Measurements from ENCODE around the gene GIT2.
"Not testable (repeated sequence)": the region's sequence is repeated elsewhere in the genome, so short reads cannot be mapped to it uniquely, and the experiment has no call there.

Gene GIT2

GRCh38 chr12:109920261-109920780 is 75.8 kb downstream of the GIT2 start:
- DNase-seq (ENCODE audit: low read depth) = peak; percentile 16

DNA sequence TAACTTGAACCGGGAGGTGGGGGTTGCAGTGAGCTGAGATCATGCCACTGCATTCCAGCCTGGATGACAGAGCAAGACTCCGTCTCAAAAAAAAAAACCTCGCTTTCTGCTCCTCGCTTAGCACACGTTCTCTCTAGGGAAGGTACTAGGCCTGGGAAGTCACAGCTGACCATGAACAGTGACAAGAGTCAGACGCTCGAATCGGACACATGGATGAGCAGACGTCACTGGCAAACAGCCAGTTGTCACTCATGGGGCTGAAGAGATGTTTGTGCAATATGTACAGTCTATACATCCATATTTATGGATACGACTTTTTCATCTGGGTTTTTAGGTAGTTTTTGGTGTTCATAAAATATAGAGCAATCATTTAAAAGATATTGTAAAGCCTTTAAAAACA is 76.7 kb downstream of the GIT2 start:
- DNase-seq (ENCODE audit: low read depth) = no peak

- no peak for DNase-seq (ENCODE audit: low read depth)
Measured at GRCh38 chr12:109916045-109916444, 80.1 kb downstream of the GIT2 start.

DNA sequence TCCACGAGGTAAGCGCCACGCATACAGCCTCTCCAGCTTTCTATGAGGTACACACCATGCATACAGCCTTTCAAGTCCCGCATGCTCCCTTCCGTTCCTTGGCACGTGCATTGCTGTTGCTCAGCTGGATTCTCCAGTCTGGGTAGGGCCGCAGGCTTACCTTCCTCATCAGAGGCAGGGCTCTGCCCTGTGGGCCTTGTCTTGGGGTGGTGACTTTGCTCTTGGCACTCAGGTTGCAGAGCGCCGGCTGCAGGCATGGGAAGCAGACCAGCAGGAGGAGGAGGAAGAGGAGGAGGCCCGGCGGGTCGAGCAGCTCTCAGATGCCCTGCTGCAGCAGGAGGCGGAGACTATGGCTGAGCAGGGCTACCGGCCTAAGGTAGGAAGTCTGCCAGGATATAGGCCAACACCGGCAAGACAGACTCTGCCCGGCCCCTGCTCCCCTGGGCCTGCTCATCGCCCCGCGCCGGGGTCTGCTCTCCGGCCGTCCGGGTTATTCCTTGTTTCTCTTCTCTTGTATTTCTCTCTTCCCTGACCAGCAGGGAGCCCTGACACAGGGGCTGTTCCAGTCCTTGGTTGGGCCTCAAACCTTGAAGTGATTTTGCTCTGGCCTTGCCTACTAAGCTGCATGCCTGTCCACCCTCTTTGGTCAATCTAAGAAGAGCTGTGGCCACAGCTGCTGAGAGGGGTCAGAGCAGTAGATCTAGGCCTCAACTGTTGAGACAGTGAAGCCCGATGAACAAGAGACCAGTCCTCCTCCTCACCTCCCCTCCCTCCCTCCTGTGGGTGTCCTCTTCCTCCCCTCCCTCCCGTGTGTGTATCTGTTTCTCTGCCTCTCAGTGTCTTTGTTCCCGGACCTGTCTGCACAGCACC is 80.8 kb downstream of the GIT2 start:
- no peak for DNase-seq (ENCODE audit: low read depth)

DNA sequence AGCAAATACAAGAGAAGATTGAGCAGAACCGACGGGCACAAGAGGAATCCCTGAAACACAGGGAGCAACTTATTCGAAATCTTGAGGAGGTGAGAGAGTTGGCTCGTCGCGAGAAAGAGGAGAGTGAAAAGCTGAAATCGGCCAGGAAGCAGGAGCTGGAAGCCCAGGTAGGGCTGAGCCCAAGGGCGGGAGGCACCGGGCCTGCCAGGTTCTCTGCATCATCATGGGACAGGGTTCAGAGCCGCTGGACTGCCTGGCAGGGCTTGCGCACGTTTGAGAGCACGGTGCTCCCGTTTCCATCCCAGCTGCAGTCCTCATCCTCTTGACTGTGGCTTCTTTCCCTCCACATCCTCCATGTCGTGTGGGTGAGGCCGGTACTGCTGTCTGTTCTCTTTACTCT is 81.7 kb downstream of the GIT2 start:
- no peak for DNase-seq (ENCODE audit: low read depth)

DNA sequence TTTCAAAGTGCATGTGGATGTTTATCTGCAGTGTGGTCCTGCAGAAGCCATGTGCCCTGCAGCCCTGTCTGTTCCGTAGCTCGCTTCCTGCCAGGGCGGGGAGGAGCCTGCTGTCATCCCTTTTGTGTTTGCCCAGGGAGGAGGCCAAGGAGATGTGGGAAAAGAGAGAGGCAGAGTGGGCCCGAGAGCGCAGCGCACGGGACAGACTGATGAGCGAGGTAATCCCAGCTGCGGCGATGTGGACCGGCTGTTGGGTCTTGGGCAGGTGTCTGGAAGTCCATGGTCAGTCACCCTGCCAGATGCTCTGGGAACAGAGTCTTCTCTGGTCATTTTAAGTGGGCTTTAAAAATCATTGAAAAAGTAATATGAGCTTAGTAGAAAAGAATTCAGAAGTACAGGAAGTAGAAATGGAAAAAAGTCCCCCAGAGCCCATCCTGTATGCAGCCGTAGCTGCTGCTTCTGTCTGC is 83.3 kb downstream of the GIT2 start:
- DNase-seq (ENCODE audit: low read depth) = peak; percentile 42

GRCh38 chr12:109910969-109911348 is 85.2 kb downstream of the GIT2 start:
- peak; percentile 33 for DNase-seq (ENCODE audit: low read depth)

DNA sequence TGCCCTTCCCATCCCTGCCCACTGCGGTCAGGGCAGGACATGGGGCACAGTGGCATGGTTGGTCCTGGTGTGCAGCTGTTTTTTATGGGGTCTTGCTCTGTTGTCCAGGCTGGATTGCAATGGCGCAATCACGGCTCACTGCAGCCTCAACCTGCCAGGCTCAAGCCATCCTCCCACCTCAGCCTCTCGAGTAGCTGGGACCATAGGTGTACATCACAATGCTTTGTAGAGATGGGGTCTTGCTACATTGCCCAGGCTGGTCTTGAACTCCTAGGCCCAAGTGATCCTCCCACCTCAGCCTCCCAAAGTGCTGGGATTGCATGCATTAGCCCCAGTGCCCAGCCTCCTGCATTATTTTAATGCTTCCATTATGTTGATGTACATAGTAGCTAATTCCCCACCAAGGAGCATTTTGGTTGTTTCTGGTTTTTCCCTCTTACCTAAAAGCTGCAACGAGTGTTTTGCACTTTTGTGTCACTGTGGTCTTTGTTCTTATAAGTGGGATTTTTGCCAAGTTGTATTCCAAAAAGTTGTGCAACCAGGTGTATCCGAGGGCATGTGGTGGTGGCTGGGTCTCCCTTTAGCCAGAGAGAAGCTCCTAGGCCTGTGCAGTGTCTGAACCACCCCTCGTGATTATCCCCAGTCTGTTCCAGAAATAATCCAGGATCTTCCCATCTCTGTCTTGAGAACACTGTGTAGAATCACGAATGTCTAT is 85.8 kb downstream of the GIT2 start:
- no peak for DNase-seq (ENCODE audit: low read depth)

GRCh38 chr12:109905301-109905700 is 90.9 kb downstream of the GIT2 start:
- DNase-seq (ENCODE audit: low read depth) = no peak

DNA sequence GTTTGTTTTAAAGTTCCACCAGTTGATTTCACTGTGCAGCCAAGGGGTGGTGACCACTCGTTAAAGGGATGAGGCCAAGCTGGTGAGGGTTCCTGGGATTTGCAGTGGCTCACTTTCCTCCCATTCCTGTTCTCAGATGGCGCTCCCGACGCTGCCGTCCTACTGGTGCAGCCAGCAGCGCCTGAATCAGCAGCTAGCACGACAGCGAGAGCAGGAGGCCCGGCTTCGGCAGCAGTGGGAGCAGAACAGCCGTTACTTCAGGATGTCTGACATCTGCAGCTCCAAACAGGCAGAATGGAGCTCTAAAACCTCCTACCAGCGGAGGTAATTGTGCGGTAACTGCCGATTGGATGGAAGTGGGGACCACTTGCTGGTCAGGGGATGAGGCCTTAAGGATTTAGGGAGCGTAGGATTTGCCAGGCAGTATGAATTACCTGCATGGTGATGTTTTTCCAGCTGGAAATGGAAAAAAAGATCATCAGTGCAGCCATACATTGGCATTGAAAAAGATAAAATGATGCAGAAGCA is 93.2 kb downstream of the GIT2 start:
- DNase-seq (ENCODE audit: low read depth) = no peak

GRCh38 chr12:109900752-109901580 is 95.2 kb downstream of the GIT2 start:
- peak; percentile 22 for DNase-seq (ENCODE audit: low read depth)

- peak; percentile 89 for DNase-seq (ENCODE audit: low read depth)
Measured at GRCh38 chr12:109899783-109900751, 96.1 kb downstream of the GIT2 start, which contains the start of gene TCHP. Gene TCHP (plus strand): TSS chr12:109900274. CDS start chr12:109903027, 2,753 bp downstream.

- not testable (repeated sequence) for DNase-seq (ENCODE audit: low read depth)
Measured at GRCh38 chr12:109899345-109899744, 96.8 kb downstream of the GIT2 start.

DNA sequence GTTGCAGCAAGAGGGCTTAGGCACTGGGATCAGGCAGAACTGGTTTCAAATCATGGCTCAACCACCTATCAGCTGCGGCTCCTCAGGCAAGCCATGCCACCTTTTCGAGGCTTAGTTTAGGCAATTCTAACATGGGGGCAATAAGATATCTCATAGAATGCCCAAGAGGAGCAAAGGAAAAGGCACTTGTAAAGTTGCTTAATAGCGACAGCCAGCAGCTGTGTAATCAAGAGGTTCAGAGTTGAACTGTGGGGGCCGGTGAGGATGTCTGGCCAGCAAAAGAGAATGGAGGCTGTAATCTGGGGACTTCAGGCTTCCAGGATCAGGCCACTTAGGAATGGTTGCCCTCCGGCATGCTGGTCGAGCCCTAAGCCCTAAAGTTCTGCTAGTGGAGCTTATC is 99.1 kb downstream of the GIT2 start:
- no peak for DNase-seq (ENCODE audit: low read depth)

DNA sequence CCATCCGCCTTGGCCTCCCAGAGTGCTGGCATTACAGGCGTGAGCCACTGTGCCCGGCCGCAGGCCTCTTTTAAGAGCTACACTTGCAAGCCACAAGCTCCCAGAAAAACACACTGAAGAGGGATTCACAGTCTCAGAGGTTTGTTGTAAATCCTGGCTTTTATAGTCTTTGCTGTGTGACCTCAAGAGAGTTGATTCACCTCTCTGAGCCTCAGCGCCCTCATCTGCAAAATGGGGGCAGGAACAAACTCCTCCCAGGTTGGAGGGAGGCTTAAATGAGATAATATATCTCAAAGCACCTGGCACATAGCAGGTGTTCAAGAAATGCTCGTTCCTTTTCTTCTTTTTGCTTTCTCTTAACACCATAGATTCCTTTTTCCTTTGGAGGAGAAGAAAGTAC is 100.0 kb downstream of the GIT2 start:
- DNase-seq (ENCODE audit: low read depth) = no peak

- DNase-seq (ENCODE audit: low read depth) = no peak
Measured at GRCh38 chr12:109894939-109895338, 101.2 kb downstream of the GIT2 start.

DNA sequence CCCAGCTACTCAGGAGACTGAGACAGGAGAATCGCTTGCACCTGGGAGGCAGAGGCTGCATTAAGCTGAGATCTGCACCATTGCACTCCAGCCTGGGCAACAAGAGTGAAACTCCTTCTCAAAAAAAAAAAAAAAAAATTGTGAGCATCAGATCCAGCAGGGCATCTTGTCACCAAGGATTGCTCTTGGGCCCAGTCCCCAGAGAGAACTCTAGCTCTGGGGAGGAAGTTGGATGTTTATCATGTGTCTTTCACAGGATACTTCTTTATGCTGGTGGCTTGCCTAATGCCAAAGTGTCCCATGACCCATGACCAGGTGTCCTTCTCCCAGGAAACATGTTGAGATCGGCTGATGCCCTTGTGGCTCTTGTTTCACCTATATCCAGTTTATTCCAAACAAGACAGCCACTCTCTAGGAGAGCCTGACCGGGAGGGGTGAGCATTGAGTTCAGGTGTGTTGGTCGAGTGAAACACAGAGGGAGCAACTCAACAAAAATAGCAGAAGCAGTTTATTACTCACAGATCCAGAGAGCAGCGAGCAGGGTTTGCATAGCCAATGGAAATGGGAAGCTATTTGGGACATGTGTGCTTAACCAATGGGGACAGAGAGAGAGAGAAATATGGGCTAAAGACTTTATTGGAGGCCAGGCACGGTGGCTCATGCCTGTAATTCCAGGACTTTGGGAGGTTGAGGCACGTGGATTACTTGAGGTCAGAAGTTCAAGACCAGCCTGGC is 102.7 kb downstream of the GIT2 start:
- no peak for DNase-seq (ENCODE audit: low read depth)

GRCh38 chr12:109892748-109893147 is 103.4 kb downstream of the GIT2 start:
- DNase-seq (ENCODE audit: low read depth) = no peak

- DNase-seq (ENCODE audit: low read depth) = no peak
Measured at GRCh38 chr12:109892165-109892715, 103.9 kb downstream of the GIT2 start.

- not testable (repeated sequence) for DNase-seq (ENCODE audit: low read depth)
Measured at GRCh38 chr12:109891731-109892130, 104.4 kb downstream of the GIT2 start.
